Spleen (tissue), 11 donors: ENCODE results near the gene TMEM38A. TPM values are rescaled to one million over a fixed set of nuclear protein-coding genes. Genes with fewer than 3 reads are reported as not detected.

Experiments used
- DNase-seq: peaks from one replicate; pipeline ENCODE4 v3.0.0-alpha.2; 2020
- H3K27ac ChIP-seq, 8 donors: fragments of 200-600 bp; sonication (generic) in 7 of 8; 1 replicate in 4 of 8; 2 replicates in 4 of 8; pipeline versions ENCODE4 v1.5.0 to v1.8.0; 2016 to 2021; ENCODE audit warnings: inconsistent platforms in 4 of 8, mild to moderate bottlenecking in 4 of 8, moderate library complexity in 1 of 8
- H3K27me3 ChIP-seq, 7 donors: fragments of 200-600 bp; sonication (generic) in 6 of 7; replicated peaks in 1 of 7; 1 replicate in 4 of 7; 2 replicates in 3 of 7; pipeline versions ENCODE4 v1.5.0 to v1.8.0; 2016 to 2021; ENCODE audit warnings: inconsistent platforms in 3 of 7, mild to moderate bottlenecking in 1 of 7
- H3K36me3 ChIP-seq, 6 donors: fragments of 200-600 bp; sonication (generic) in 5 of 6; 1 replicate in 4 of 6; 2 replicates in 2 of 6; pipeline versions ENCODE4 v1.5.0 to v1.8.0; 2016 to 2021; ENCODE audit warnings: inconsistent platforms in 2 of 6
- H3K4me1 ChIP-seq, 6 donors: fragments of 200-600 bp; sonication (generic) in 5 of 6; 1 replicate in 3 of 6; 2 replicates in 3 of 6; pipeline versions ENCODE4 v1.5.0 to v1.8.0; 2016 to 2021; ENCODE audit warnings: inconsistent platforms in 3 of 6
- H3K4me3 ChIP-seq, 8 donors: fragments of 200-600 bp; sonication (generic) in 7 of 8; 1 replicate in 4 of 8; 2 replicates in 4 of 8; pipeline versions ENCODE4 v1.5.0 to v1.8.0; 2016 to 2021; ENCODE audit warnings: inconsistent platforms in 4 of 8, mild to moderate bottlenecking in 4 of 8, moderate library complexity in 2 of 8
- H3K9me3 ChIP-seq, 8 donors: fragments of 200-600 bp; sonication (generic) in 7 of 8; 1 replicate in 4 of 8; 2 replicates in 4 of 8; pipeline versions ENCODE4 v1.5.0 to v1.8.0; 2016 to 2021; ENCODE audit warnings: inconsistent platforms in 4 of 8
- CTCF ChIP-seq, 11 experiments: fragments of 200-600 bp in 7 of 11; fragments of 450-650 bp in 4 of 11; sonication (generic) in 4 of 11; IDR thresholded peaks in 8 of 11; conservative IDR thresholded peaks in 3 of 11; 1 replicate in 7 of 11; 2 replicates in 4 of 11; pipeline versions ENCODE4 v1.4.0 to v1.8.0; 2016 to 2021; ENCODE audit warnings: antibody characterized with exemption in 11 of 11, inconsistent platforms in 4 of 11, mild to moderate bottlenecking in 1 of 11
- POLR2A ChIP-seq, 3 donors: fragments of 450-650 bp; IDR thresholded peaks; one replicate each; pipeline ENCODE4 v1.5.1; 2017; ENCODE audit warnings: antibody characterized with exemption in 3 of 3, mild to moderate bottlenecking in 1 of 3
- POLR2AphosphoS5 ChIP-seq, 3 donors: sonication (generic); formaldehyde crosslinking; IDR thresholded peaks; one replicate each; pipeline ENCODE4 v1.5.1; 2017; ENCODE audit warnings: antibody characterized with exemption in 3 of 3
- WGBS, 5 donors: extraction: QIAGEN DNeasy Blood & Tissue Kit in 3 of 5; methylation state at CpG; one replicate each; pipeline versions ENCODE4 v1.1.5 to v1.1.7; 2013 to 2018; 5-methylcytosine and 5-hydroxymethylcytosine counted together
- intact Hi-C: fragments of 100-400 bp; cut with DNase I; formaldehyde crosslinking; loops from one replicate; pipeline ENCODE4 v1.15.0; 2023; ENCODE audit warnings: low total_unique reads
- polyA plus RNA-seq, 3 donors: library from polyadenylated mRNA; stranded (reverse); fragments of 200-250 nt; gene quantifications; one replicate each; pipeline ENCODE4 v1.2.1, GENCODE V29; 2013
- total RNA-seq, 7 donors: library from RNA; depleted of rRNA in 3 of 7; stranded (reverse); fragments of >200 nt in 3 of 7; fragmentation: NEBNext Ultra II Directional in 4 of 7; extraction: Animal tissue kit (Norgen Biotek cat#: 25700) in 4 of 7; gene quantifications; one replicate each; pipeline versions ENCODE4 v1.1.0 to v1.2.1, GENCODE V29; 2016 to 2021
- donor health status: healthy with polysubstance abuse.
- donor health status: DM: no; HTN: no; CAD: no; lungs with moderate emphysema.
- donor health status: DM: no; HTN: no; CAD: no.
- donor health status: Bipolar disorder and iron deficiency.
- donor health status: healthy.
- donor health status: DM: no; HTN: no; CAD: no.
- donor health status: DM: yes; HTN: yes; CAD: no.

Gene TMEM38A
- total and polyA plus RNA-seq, 10 donors: 1.5 to 5.4 (median 2.8) TPM

- no peak for DNase-seq
- TF ChIP-seq POLR2A (IDR thresholded peaks at IDR 0.05) (no peak), CTCF (IDR thresholded peaks at IDR 0.05 in 8 of 11, conservative IDR thresholded peaks at IDR 0.05 in 3 of 11) (no peak), POLR2AphosphoS5 (IDR thresholded peaks at IDR 0.05) (no peak)
- Histone ChIP-seq H3K27ac (no peak overlapping the region), H3K4me3 (no peak overlapping the region), H3K4me1 (peaks cover 31 to 100% (median 89%) of the 10 kb centered on the region in 6 donors), H3K9me3 (no peaks in the 10 kb centered on the region), H3K27me3 (no peaks in the 10 kb centered on the region), H3K36me3 (peaks cover 0 to under 1% (median 0%) of the 10 kb centered on the region in 6 donors)
- intact Hi-C loops: no loop called here
- WGBS, 5 donors: 33 to 71% (median 50%) methylated on average over 1 of the region's 1 CpG
Measured at GRCh38 chr19:16615808-16616207, 45.1 kb upstream of the TMEM38A start.

GRCh38 chr19:16618248-16618647 lies 42.7 kb upstream of the TMEM38A start:
- 84 to 92% (median 88%) methylated on average over 6 to 7 of the region's 7 CpGs for WGBS, 5 donors
- Histone ChIP-seq H3K36me3 (peaks cover 0 to 19% (median 0%) of the 10 kb centered on the region in 6 donors), H3K27me3 (no peaks in the 10 kb centered on the region), H3K4me1 (peaks cover 27 to 100% (median 83%) of the 10 kb centered on the region in 6 donors), H3K9me3 (no peaks in the 10 kb centered on the region), H3K27ac (no peak overlapping the region), H3K4me3 (no peak overlapping the region)
- TF ChIP-seq POLR2A (IDR thresholded peaks at IDR 0.05) (no peak), CTCF (IDR thresholded peaks at IDR 0.05 in 8 of 11, conservative IDR thresholded peaks at IDR 0.05 in 3 of 11) (no peak), POLR2AphosphoS5 (IDR thresholded peaks at IDR 0.05) (peak in 1 of 3 donors; percentile 7)
- DNase-seq: no peak
- intact Hi-C loops: no loop called here

- peaks cover 0 to 31% (median 3%) of the 10 kb centered on the region in 6 donors for H3K36me3 ChIP-seq
- intact Hi-C loops: no loop called here
Measured at GRCh38 chr19:16619457-16619856, 41.5 kb upstream of the TMEM38A start.

GRCh38 chr19:16620018-16620417 lies 40.9 kb upstream of the TMEM38A start:
- H3K36me3 ChIP-seq: peaks cover 0 to 37% (median 6%) of the 10 kb centered on the region in 6 donors
- H3K4me3 ChIP-seq: no peak overlapping the region
- intact Hi-C loops: no loop called here
- no peak for DNase-seq
- TF ChIP-seq POLR2AphosphoS5 (IDR thresholded peaks at IDR 0.05) (no peak), CTCF (IDR thresholded peaks at IDR 0.05 in 8 of 11, conservative IDR thresholded peaks at IDR 0.05 in 3 of 11) (no peak), POLR2A (IDR thresholded peaks at IDR 0.05) (no peak)
- no peaks in the 10 kb centered on the region for H3K9me3 ChIP-seq
- 90 to 98% (median 95%) methylated on average over 5 of the region's 5 CpGs for WGBS, 5 donors
- H3K27me3 ChIP-seq: no peaks in the 10 kb centered on the region
- peaks cover 25 to 100% (median 76%) of the 10 kb centered on the region in 6 donors for H3K4me1 ChIP-seq
- no peak overlapping the region for H3K27ac ChIP-seq

More at GRCh38 chr19:16619457-16619856, 41.5 kb upstream of the TMEM38A start:
- no peak for TF ChIP-seq CTCF (IDR thresholded peaks at IDR 0.05 in 8 of 11, conservative IDR thresholded peaks at IDR 0.05 in 3 of 11)
- no peak for TF ChIP-seq POLR2AphosphoS5 (IDR thresholded peaks at IDR 0.05)
- TF ChIP-seq POLR2A (IDR thresholded peaks at IDR 0.05): no peak
- Histone ChIP-seq H3K27me3 (no peaks in the 10 kb centered on the region), H3K4me3 (no peak overlapping the region), H3K27ac (peak overlapping the region in 1 of 8 donors; percentile 33), H3K4me1 (peaks cover 27 to 100% (median 79%) of the 10 kb centered on the region in 6 donors), H3K9me3 (no peaks in the 10 kb centered on the region)
- 61 to 75% (median 70%) methylated on average over 7 of the region's 7 CpGs for WGBS, 5 donors
- DNase-seq: no peak
